ENCODE results near the gene CHID1. TPM values are rescaled to one million over a fixed set of nuclear protein-coding genes. Genes with fewer than 3 reads are reported as not detected.

The CHID1 gene
- total and polyA plus RNA-seq, 2 of the 8 experiments (the other 6 are each of a cell fraction or from before 2014, with no cell fraction given) = 81.2 to 88.5 TPM

DNA sequence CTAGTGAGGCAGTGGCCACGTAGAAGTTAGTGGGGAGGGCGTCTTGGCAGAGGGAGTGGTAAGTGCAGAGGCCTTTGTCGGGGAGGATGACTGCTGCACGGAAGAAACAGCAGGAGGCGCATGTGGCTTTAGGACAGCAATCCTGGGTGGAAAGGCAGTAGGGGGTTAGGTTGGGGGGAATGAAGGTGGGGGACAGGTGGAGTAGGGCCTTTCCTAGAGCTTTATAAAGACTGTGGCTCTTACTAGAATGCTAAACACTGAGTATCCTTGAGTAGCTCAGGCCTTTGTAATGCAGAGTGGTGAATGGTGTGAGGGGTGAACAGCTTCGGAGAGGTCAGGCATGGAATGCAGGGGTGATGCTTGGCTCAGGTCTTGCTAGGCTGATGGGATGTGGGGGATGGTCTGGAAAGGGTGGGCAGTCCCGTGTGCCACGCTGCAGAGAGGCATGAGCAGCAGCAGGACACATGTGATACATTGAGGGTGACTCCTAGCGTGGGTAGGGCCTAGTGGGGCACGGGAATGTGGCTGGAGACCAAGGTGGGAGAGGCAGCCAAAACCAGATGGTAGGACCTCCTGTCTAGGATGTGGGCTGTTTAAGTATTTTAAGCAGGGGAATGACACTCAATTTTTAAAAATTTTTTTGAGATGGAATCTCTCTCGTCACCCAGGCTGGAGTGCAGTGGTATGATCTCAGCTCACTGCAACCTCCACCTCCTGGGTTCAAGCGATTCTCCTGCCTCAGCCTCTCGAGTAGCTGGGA lies 34.3 kb upstream of the CHID1 start:
- Histone ChIP-seq H3K79me2 (ENCODE audit: control insufficient read depth in 1 of 2, insufficient read depth in 2 of 2, low read length in 2 of 2) (peaks cover 0 to 66% of the 10 kb centered on the region in 2 experiments; a peak in 3 of 4 replicates), H4K20me1 (replicated peaks in 1 of 2; ENCODE audit: control insufficient read depth in 1 of 2, insufficient read depth in 2 of 2, low read length in 2 of 2) (peaks cover 0 to 8% of the 10 kb centered on the region in 2 experiments), H4K8ac (ENCODE audit: extremely low read depth, insufficient read depth, low read length) (no peak overlapping the region; the same call in 1 of the 2 replicates), H2BK15ac (ENCODE audit: low read length) (peak overlapping the region; percentile 99; the same call in 1 of the 2 replicates), H3K27me3 (replicated peaks in 1 of 4; ENCODE audit: control insufficient read depth in 3 of 4, extremely low read depth in 1 of 4, insufficient read depth in 3 of 4, low read length in 3 of 4) (no peaks in the 10 kb centered on the region), H3K4me2 (ENCODE audit: insufficient read depth in 1 of 2, low read depth in 2 of 2, low read length in 2 of 2) (peak overlapping the region; percentile 77 to 84), H3K14ac (ENCODE audit: insufficient read length) (no peak overlapping the region), H3K56ac (replicated peaks; ENCODE audit: insufficient read length, low read depth, low read length) (peak overlapping the region; percentile 77), H3K18ac (ENCODE audit: extremely low read depth, low read length) (peak overlapping the region; percentile 100), H2BK12ac (ENCODE audit: low read depth, low read length) (peak overlapping the region; percentile 100), H3K4me1 (replicated peaks in 1 of 4; ENCODE audit: control insufficient read depth in 3 of 4, insufficient read depth in 4 of 4, low read length in 3 of 4) (peaks cover 23 to 39% (median 31%) of the 10 kb centered on the region in 4 experiments), H2AK5ac (ENCODE audit: low read depth, low read length) (peak overlapping the region; percentile 98), H3K36me3 (ENCODE audit: control insufficient read depth in 2 of 4, insufficient read depth in 4 of 4, low read length in 3 of 4) (peaks cover 0 to 3% (median 1%) of the 10 kb centered on the region in 4 experiments; a peak in 2 of 8 replicates), H3K23me2 (ENCODE audit: low read depth, low read length) (peaks cover 3% of the 10 kb centered on the region; the same call in 1 of the 2 replicates), H3K4ac (replicated peaks; ENCODE audit: insufficient read length, low read depth, low read length) (peak overlapping the region; percentile 99), H4K91ac (replicated peaks; ENCODE audit: insufficient read length, low read length) (peak overlapping the region; percentile 100), H2BK5ac (ENCODE audit: low read depth, low read length) (peak overlapping the region; percentile 99), H3K4me3 (ENCODE audit: extremely low read depth in 1 of 4, insufficient read depth in 2 of 4, low read depth in 3 of 4, low read length in 4 of 4) (peak overlapping the region in 2 of 4 experiments; percentile 15 to 27; a peak in 1 of 8 replicates), H2AFZ (ENCODE audit: low read length) (no peak overlapping the region), H3K9ac (replicated peaks in 1 of 4; ENCODE audit: extremely low read depth in 1 of 4, low read depth in 3 of 4, low read length in 3 of 4) (no peak overlapping the region; a peak in 1 of 7 replicates), H4K5ac (ENCODE audit: insufficient read length, low read depth, low read length) (peak overlapping the region; percentile 98), H3K9me3 (ENCODE audit: insufficient read depth in 2 of 2, low read depth in 1 of 2, low read length in 1 of 2) (no peaks in the 10 kb centered on the region), H3K23ac (ENCODE audit: insufficient read length) (no peak overlapping the region), H2BK120ac (replicated peaks; ENCODE audit: low read depth, low read length) (peak overlapping the region; percentile 98), H3K27ac (ENCODE audit: low read depth, low read length) (peak overlapping the region; percentile 95), H2BK20ac (ENCODE audit: low read length) (peak overlapping the region; percentile 99), H3K79me1 (ENCODE audit: low read depth, low read length) (peaks cover 8% of the 10 kb centered on the region)
- WGBS, 2 experiments (ENCODE audit: extremely low coverage in 1 of 2, insufficient coverage in 1 of 2, insufficient read length in 1 of 2, insufficient replicate concordance in 2 of 2, low coverage in 1 of 2, low lambda C conversion rate in 2 of 2, missing lambda C conversion rate in 1 of 2) = 16% methylated on average over 13 of the region's 13 CpGs; no CpG with 5 or more reads in 1 of the 2 experiments
- CTCF ChIA-PET (ENCODE audit: partially characterized antibody) = interaction anchor here (0.7 to 6.3 kb wide), 18 partner anchors 8 to 438 kb away, joined by 3 to 48 read pairs (median 5); partner anchors contain the start of gene AP2A2
- peak; percentile 99 for FAIRE-seq
- DNase-seq (ENCODE audit: low read depth in 1 of 2, low spot score in 2 of 2) = peak; percentile 72 to 87
- POLR2A ChIA-PET (ENCODE audit: partially characterized antibody) = interaction anchor here (0.7 to 5.6 kb wide), 13 partner anchors 10 to 125 kb away, joined by 3 to 45 read pairs (median 4); partner anchors contain the start of genes CHID1 and PNPLA2
- TF ChIP-seq HDAC2 (IDR thresholded peaks at IDR 0.05; ENCODE audit: borderline replicate concordance in 1 of 2, low read depth in 2 of 2, low read length in 2 of 2) (peak; percentile 52 to 60; a peak in 3 of 4 replicates), CBX5 (IDR thresholded peaks at IDR 0.05; ENCODE audit: low read depth, low read length) (no peak), SAP30 (IDR thresholded peaks at IDR 0.05; ENCODE audit: insufficient read depth, insufficient replicate concordance, low read length) (no peak), CHD1 (IDR thresholded peaks at IDR 0.05; ENCODE audit: low read depth, low read length) (no peak), SIRT6 (IDR thresholded peaks at IDR 0.05; ENCODE audit: low read length) (no peak)
- TF ChIP-seq, protein P1, sequence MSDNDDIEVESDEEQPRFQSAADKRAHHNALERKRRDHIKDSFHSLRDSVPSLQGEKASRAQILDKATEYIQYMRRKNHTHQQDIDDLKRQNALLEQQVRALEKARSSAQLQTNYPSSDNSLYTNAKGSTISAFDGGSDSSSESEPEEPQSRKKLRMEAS (IDR thresholded peaks at IDR 0.05) = peak; percentile 97
